HG02798 (cell line): Measurements from ENCODE around the gene LUC7L2.
"Not testable (repeated sequence)": the region's sequence is repeated elsewhere in the genome, so short reads cannot be mapped to it uniquely, and the experiment has no call there.

Experiments used
- ATAC-seq: cut with Tn5 transposase; IDR thresholded peaks from one replicate; pipeline ENCODE4 v1.9.1; 2021; ENCODE audit warnings: mild to moderate bottlenecking; ENCODE audit not compliant: unreplicated experiment, poor library complexity

Gene LUC7L2, protein sequence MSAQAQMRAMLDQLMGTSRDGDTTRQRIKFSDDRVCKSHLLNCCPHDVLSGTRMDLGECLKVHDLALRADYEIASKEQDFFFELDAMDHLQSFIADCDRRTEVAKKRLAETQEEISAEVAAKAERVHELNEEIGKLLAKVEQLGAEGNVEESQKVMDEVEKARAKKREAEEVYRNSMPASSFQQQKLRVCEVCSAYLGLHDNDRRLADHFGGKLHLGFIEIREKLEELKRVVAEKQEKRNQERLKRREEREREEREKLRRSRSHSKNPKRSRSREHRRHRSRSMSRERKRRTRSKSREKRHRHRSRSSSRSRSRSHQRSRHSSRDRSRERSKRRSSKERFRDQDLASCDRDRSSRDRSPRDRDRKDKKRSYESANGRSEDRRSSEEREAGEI

DNA sequence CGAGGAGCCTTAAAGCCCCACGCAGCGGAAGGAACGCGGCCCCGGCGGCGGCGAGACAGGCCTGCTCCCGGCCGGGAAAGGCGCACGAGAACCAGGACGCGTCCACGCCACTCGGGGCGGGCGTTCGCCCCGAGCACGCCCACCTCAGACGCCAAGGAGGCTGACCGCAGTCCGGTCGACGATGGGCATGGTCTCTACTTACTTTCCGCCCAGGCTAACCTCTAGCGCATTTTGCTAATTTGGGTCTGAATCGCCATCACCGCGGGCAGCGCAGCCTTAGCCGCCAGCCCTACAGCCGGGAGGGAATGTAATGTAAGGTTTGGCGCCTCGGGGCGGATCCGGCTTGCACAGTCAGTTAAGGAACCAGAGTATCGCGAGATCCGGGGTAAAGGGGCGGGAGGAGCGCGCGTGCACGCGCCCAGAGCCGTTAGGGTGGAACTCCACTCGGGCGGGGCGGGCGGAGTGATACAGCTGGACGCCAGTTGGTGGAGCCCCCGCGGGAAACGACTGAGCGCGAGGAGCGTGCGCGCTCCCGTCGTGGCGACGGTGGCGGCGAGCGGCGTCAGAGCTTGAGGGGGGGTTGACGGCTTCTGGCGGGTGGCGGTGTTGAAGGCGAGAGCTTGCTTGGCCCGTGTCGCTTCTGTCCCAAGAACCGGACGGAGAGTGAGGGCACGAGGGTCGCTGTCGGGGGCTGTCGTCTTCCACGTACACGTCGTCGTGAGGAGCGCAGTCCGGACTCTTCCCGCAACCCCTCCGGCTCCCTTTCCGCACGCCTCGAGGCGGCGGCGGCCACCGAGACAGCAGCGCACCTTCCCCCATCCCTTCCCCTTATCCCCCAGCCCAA, at the start of gene LUC7L2:
LUC7L2 (plus strand) TSS at position 529 of the 844 bp plus-strand sequence. CDS start 368 bp downstream, outside the sequence.
- ATAC-seq, result peak; percentile 82

DNA sequence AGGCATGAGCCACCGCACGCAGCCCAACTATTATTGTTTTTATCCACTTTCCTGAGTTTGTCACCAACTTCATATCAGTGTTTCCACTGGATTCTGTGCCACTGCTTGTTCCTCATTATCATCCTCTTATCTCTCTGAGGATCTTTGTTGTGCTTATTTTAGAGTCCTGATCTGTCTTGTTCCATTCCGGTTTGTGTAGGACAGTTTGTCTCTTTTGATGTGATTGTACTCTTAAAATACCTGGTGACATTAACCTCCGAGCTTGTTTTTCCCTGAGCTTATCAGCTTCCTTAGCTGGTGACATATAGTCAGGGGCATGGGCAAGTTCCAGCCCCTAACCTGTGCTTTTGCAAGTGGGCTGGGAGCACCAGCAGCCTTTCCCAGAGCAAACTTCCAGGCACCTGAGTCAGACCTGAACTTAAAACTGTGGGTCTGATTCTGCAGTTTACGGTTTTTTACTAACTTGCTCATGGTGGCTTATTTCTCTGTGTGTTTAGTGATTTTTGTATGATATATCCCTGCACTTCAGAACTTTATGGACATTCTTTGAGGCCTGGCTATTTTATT, 41.7 kb upstream of the LUC7L2 start:
- no peak for ATAC-seq

DNA sequence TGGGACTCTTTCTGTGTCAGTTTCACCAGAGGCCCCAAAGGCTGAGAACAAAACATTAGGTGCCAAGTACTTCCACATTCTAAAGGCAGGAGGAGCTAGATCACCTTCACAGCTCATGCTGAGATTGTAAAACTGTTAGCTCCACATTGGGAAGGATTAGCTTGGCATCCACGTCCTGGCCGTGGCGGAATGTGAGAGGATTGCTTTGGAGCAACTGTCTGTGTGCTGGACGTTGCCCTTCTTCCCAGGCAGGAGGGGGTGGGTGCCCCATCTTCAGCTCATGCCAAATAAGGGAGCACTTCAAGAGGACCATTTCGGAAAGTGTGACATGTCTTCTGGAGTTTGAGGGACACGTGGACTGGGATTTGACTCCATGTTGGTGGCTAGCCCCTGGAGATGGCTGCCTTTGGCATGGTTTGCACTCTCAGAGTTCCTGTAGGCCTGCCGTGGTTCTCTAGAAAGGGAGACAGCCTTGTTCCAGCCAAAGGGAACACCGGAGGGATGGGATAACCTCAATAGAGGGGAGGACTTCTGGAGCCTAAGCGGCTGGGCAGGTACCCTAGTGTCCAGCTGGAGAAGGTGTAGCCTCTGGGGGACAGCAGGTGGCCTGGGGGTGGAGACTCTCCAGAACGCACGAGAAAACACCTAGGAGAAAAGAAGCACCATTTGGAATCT, 38.5 kb upstream of the LUC7L2 start:
- no peak for ATAC-seq

DNA sequence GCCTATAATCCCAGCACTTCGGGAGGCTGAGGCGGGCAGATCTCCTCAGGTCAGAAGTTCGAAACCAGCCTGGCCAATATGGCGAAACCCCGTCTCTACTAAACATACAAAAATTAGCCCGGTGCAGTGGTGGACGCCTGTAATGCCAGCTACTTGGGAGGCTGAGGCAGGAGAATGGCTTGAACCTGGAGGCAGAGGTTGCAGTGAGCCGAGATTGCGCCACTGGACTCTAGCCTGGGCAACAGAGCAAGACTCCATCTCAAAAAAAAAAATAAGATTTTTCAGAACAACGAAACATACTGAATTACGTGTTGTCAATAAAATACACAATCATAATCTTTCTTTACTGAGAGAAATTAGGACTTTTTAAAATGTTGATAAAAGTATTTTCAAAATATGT, 35.0 kb upstream of the LUC7L2 start:
- ATAC-seq, result not testable (repeated sequence)

DNA sequence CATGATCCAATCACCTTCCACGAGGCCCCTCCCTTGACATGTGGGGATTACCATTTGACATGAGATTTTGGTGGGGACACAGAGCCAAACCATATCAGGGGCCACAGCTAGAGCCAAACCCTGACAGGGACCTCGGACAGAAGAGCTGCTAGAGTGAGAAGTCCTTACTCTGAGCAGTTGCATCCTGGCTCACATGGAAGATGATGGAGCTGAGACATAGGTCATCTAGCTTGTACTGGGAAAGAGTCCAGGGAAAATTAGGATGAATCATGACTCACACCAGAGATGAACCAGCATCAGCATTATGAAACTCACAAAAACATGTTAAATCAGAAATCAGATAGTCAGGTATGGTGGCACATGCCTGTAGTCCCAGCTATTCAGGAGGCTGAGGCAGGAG, 31.3 kb upstream of the LUC7L2 start:
- ATAC-seq, result no peak

DNA sequence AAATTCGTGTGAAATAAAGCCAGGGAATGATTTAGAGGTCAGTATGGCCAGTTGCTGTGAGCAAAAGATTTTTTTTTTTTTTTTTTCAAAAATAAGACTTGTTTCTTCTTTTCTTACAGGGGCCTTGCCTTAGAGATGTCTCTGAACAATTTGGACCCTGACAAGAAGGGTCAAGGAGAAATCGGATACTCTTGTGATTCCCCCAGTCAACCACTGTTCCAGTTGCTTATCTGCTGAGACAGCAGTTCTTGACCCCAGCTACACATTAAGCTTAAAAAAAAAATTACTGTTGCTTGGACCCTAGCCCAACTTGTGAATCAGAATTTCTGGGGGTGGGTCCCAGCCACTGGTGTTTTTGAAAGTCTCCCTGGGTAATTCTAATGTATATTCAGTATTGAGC, 30.6 kb upstream of the LUC7L2 start:
- no peak for ATAC-seq

DNA sequence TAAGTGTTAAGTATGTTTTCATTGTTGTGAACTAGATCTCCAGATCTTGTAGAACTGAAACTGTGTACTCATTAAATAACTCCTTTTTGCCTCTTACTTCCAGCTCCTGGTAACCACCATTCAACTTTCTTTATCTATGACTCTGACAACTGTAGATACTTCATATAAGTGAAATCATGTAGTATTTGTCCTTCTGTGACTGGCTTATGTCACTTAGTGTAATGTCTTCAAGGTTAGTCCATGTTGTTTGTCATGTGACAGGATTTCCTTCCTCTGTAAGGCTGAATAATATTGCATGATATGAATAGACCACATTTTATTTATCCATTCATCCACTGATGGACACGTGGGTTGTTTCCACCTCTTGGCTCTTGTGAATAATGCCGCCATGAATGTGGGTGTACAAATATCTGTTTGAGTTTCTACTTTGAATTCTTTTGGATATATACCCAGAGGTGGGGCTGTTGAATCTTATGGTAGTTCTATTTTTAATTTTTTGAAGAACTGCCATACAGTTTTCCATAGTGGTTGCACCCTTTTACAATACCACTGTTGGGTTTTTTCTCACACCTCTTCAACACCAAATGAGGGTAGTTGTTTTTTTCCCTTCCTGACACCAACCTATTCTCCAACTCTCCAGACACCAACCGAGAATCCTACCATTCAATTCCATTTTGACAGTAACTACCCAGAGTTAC, 29.2 kb upstream of the LUC7L2 start:
- no peak for ATAC-seq

DNA sequence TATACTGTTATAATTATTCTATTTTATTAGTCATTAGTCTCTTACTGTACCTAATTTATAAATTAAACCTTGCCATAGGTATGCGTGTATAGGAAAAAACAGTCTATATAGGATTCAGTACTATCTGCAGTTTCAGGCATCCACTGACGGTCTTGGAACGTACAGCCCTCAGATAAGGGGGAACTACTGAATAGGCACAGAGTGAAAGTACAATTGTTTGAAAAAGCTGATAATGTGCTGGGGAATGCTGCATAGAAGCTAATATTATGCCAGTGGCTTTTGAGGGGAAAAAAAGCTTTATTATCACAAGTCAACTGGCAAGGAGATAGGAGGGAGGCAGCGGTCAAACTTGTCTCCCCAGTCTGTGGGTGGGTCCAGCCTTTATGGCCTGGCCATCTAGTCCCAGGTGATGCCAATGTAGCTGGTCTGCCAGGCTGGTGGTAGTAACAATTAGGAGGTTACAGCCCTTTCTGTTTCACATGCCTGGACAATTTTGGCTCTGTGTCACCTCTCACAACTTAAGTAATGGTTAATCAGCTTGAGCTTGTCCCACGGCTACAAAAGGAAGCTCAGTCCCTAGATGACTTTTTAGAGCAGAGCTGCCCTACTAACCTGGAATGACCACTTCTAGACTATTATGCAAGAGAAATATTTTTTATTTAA, 26.9 kb upstream of the LUC7L2 start:
- ATAC-seq, result no peak

DNA sequence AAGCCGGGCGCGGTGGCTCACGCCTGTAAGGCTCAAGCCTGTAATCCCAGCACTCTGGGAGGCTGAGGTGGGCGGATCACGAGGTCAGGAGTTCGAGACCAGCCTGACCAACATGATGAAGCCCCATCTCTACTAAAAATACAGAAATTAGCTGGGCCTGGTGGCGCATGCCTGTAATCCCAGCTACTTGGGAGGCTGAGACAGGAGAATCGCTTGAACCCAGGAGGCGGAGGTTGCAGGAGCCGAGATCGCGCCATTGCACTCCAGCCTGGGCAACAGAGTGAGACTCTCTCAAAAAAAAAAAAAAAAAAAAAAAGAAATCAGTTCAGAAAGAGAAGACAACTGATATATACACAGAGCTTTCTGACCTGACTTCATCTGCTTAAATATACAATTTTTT, 26.3 kb upstream of the LUC7L2 start:
- ATAC-seq, result not testable (repeated sequence)

DNA sequence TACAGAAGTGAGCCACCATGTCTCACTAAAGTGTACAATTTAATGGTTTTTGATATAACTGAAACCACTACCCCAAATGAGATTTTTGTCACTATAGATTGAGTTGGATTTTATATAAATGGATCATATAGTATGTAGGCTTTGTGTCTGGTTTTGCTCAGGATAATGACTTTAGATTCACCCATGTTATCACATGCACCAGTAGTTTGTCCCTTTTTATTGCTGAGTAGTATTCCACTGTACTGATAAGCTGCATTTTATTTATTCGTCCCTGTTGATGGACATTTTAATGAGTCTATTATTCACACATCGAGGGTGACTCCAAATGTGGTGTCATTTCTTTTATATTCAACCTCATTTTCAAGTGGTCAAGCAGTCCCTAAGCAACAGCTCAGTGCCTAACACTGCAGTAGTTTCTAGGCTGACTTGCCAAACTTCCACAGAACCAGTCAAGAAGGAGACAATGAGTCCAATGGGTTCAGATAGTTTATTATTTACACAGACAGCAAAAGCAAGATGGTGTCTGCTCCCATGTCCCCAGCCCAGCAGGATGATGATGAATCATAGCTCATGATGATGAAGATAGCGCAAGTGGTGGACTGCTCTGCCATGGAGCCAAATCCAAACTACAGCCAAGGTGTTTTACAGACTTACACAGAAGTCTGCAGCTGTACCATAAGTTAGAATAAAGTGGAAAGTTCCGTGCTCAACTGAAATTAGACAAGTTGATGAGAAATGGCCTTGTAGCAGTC, 25.1 kb upstream of the LUC7L2 start:
- no peak for ATAC-seq

DNA sequence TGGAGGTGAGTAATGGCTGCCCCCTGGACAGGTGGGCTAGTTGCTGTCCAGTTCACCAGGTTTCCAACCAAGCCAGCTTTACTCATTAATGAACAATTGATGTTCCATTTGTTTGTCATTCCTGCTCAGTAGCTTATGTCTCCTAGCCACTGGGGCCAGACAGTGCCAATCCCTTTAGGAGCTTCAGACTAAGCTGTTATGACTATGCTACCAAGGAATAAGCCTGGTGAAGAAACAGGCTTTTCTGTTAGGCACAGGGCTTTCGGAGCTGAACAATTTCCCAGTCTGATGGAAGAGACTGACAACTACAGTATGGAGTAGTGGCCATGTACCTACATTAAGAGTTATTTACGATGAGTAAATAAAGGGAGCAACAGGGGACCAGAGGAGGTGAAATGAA, 20.7 kb upstream of the LUC7L2 start:
- ATAC-seq, result no peak

DNA sequence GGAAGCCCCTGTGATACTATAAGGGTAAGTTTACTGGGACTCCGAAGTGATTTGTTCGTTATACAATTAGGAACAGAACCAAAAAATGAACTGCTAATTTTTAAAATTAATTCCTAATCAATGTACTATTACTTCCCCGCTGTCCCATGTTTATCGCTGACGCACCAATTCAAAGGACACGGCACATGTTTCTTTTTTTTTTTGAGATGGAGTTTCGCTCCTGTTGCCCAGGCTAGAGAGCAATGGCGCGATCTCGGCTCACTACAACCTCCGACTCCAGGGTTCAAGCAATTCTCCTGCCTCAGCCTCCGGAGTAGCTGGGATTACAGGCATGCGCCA, 20.0 kb upstream of the LUC7L2 start:
- ATAC-seq, result no peak

DNA sequence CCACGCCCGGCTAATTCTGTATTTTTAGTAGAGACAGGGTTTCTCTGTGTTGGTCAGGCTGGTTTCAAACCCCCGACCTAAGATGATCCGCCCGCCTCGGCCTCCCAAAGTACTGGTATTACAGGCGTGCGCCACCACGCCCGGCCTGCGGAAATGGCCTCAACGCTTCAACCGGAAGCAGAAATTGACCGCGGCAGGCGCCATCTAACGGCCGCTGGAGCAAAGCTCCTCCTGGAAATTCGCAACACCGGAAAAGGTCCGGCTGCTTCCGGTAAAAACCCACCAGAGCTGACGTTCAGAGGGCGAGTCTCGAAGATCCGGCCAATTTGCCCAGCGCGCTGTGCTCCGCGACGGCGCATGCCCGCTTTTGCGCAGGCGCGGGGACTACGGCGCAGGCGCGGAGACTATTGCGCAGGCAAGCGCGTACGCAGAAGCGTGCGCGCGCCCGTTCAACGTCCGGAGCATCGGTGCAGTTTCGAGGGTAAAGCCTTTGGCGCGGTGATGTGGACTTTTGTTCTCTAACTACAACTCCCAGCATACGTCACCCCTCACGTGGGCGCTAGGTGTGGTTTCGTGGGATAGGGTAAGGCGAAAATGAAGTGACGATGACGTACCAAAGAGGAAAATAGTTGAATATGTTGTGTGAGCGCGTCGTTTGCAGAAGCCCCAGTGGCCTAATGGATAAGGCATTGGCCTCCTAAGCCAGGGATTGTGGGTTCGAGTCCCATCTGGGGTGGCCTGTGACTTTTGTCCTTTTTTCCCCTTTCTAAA, 19.5 kb upstream of the LUC7L2 start:
- peak; percentile 89 for ATAC-seq

DNA sequence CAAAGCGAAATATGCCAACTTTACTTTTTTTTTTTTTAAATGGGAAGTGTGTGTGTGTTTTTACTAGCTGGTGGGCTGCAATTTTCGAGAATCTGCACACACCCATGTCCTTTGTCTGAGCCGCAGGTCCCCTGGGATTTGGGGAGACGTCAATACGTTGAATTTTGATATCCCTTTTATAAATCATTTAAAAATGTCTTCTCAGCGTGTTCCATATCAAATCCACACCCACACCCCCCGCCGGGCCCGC, 19.0 kb upstream of the LUC7L2 start:
- ATAC-seq, result no peak

DNA sequence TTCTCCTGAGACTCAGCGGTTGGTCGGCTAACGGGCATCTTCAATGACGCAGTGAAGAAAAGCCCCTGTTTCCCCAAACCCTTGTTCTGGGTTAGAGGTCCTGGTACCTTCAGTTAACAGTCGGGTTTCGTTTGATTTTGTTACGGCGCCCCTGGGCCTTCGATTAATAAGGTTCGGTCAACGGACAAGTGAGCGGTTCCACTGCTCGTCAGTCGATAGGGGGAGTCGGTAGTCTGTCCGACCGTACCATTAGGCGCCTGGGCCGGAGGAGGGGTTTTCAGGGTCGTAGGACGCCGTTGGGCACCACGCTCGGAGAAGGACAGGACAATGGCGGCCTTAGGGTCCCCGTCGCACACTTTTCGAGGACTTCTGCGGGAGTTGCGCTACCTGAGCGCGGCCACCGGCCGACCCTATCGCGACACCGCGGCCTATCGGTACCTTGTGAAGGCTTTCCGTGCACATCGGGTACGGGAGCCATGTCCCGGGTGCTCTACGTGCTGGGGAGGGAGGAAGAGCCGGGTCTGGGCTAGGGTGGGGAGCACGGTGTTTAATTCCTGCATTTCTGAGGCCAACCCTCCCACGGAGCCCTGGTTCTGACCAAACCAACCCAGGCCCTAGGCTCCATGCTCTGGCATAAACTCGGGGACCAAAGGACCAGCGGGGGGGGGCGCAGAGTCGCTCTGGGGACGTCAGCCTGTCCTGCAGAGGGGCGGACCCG, 18.5 kb upstream of the LUC7L2 start, which contains the start of gene FMC1:
FMC1 (plus strand) TSS at position 280 of the 718 bp plus-strand sequence; CDS start at position 328, 48 bp downstream.
- peak; percentile 49 for ATAC-seq

DNA sequence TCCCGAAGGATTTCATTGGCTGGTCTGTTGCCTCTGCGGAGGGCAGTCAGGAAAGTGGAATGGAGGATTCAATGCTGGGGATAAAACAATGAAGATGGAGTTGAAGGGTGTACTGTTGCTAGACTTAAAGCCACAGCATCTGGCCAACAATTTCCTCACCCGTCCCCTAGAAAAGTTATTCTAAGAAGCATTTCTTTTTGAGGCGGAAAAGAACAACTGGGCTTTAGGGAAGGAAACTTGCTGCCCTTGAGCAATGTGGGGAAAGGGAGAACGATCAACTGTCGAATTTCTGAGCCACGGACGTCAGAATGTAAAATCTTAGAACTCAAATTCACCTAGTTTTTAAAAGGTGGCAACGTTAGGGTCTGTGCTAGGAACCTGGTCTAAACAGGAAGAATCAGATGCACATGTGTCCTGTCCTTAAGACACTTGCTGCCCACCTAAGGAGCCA, 17.9 kb upstream of the LUC7L2 start:
- ATAC-seq, result no peak

DNA sequence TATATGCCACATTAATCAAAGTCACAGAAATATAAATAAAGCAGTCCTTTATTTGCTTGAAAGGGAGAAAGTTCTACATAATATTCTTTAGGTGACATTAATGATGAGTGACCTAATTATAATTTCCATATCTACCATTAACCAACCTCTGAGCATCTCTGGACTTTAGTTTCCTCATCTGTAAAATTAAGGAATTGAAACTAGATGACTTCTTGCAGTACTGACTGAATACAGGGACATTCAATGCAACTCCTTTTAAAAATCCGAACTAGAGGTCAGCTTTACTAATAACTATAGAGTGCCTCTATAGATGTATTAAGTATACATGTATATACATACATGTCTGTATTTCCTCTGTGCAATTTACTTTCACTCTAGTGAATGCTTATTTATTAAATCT, 14.7 kb upstream of the LUC7L2 start:
- ATAC-seq, result no peak

DNA sequence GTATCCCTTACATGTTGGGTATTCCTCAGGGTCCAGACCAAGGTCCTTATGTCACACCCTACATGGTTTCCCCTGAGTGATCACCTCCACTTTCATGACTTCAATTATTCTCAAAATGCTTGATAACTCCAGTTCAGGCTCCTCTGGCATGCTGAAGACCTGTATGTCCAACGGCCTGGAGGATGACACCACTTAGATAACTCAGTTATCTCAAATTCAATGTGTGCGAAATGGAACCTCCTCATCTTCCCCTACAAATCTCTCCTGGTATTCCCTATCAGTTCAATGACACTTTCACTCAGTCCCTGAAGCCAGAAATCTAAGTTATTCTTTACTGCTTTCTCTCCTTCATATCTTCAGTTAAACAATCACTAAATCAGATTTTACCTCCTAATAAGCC, 8.7 kb upstream of the LUC7L2 start:
- no peak for ATAC-seq
